T-cell (primary cell): Measurements from ENCODE around the gene VAT1. TPM values are rescaled to one million over a fixed set of nuclear protein-coding genes. Genes with fewer than 3 reads are reported as not detected.
"Not testable (repeated sequence)": the region's sequence is repeated elsewhere in the genome, so short reads cannot be mapped to it uniquely, and the experiment has no call there.

ENCODE experiments used
- ATAC-seq, 4 experiments: fragments of 200-7000 bp in 3 of 4; fragments of 150-1000 bp in 1 of 4; cut with Tn5 transposase; replicated peaks in 1 of 4; 1 replicate in 3 of 4; 2 replicates in 1 of 4; pipeline ENCODE4 v1.10.0; 2021; ENCODE audit warnings: moderate library complexity in 3 of 4, mild to moderate bottlenecking in 2 of 4, moderate number of reproducible peaks in 1 of 4
- CTCF ChIA-PET, 2 donors: fragments of 300-600 bp; sonication (Branson Sonifier 250); formaldehyde crosslinking; loops; one replicate each; lab custom pipeline; 2022; ENCODE audit warnings: antibody characterized with exemption in 2 of 2; lab: Charles Lee
- POLR2A ChIA-PET, 2 donors: fragments of 300-600 bp; sonication (Branson Sonifier 250); formaldehyde crosslinking; loops; one replicate each; lab custom pipeline; 2022; ENCODE audit warnings: antibody characterized with exemption in 2 of 2; lab: Charles Lee
- DNase-seq, 35 experiments: peaks; one replicate each; pipeline versions ENCODE4 v3.0.0 to v3.0.0-alpha.2; 2013 to 2023
- H3K27ac ChIP-seq: one replicate; pipeline ENCODE4 v1.5.1; 2013; ENCODE audit warnings: low read length
- H3K27me3 ChIP-seq, 2 experiments: replicated peaks in 1 of 2; 1 replicate in 1 of 2; 2 replicates in 1 of 2; pipeline versions ENCODE4 v1.6.1 to v1.7.0; 2013; ENCODE audit warnings: low read length in 1 of 2, mixed read lengths in 1 of 2; ENCODE audit not compliant: control insufficient read depth in 2 of 2, insufficient read depth in 2 of 2; ENCODE audit errors: extremely low read depth in 1 of 2
- H3K36me3 ChIP-seq, 2 donors: 1 replicate in 1 of 2; 2 replicates in 1 of 2; pipeline versions ENCODE4 v1.6.1 to v1.7.0; 2013; ENCODE audit warnings: low read length in 1 of 2; ENCODE audit not compliant: control insufficient read depth in 2 of 2, insufficient read depth in 1 of 2; ENCODE audit errors: extremely low read depth in 1 of 2
- H3K4me1 ChIP-seq, 2 experiments: 1 replicate in 1 of 2; 2 replicates in 1 of 2; pipeline versions ENCODE4 v1.6.1 to v1.7.0; 2013; ENCODE audit warnings: low read length in 2 of 2, mixed read lengths in 1 of 2; ENCODE audit not compliant: insufficient read depth in 2 of 2, control insufficient read depth in 1 of 2; ENCODE audit errors: extremely low read depth in 1 of 2
- H3K4me3 ChIP-seq, 2 donors: 1 replicate in 1 of 2; 2 replicates in 1 of 2; pipeline versions ENCODE4 v1.5.1 to v1.7.0; 2013; ENCODE audit warnings: mild to moderate bottlenecking in 2 of 2, low read length in 1 of 2, moderate library complexity in 1 of 2; ENCODE audit not compliant: control insufficient read depth in 1 of 2; ENCODE audit errors: extremely low read depth in 1 of 2
- H3K9me3 ChIP-seq: 2 replicates; pipeline ENCODE4 v1.7.0; 2013
- H3K27ac Mint-ChIP-seq, 2 donors: one replicate each; pipeline ENCODE4 v1.8.0; 2020 to 2021; ENCODE audit warnings: mild to moderate bottlenecking in 2 of 2, mixed read lengths in 2 of 2
- H3K27me3 Mint-ChIP-seq, 2 donors: one replicate each; pipeline ENCODE4 v1.8.0; 2021 to 2022; ENCODE audit warnings: mixed read lengths in 2 of 2
- H3K36me3 Mint-ChIP-seq: one replicate; pipeline ENCODE4 v1.8.0; 2021; ENCODE audit warnings: mixed read lengths
- H3K4me1 Mint-ChIP-seq, 3 donors: one replicate each; pipeline ENCODE4 v1.8.0; 2020 to 2022; ENCODE audit warnings: mixed read lengths in 3 of 3, mild to moderate bottlenecking in 1 of 3
- H3K4me3 Mint-ChIP-seq, 3 donors: one replicate each; pipeline ENCODE4 v1.8.0; 2020 to 2022; ENCODE audit warnings: mild to moderate bottlenecking in 3 of 3, mixed read lengths in 3 of 3, moderate library complexity in 3 of 3
- H3K9me3 Mint-ChIP-seq, 3 donors: one replicate each; pipeline ENCODE4 v1.8.0; 2020 to 2022; ENCODE audit warnings: mixed read lengths in 3 of 3
- WGBS: methylation state at CpG from one replicate; pipeline ENCODE4 v1.1.5; 2013; ENCODE audit warnings: missing lambda C conversion rate; ENCODE audit not compliant: insufficient coverage; 5-methylcytosine and 5-hydroxymethylcytosine counted together
- total RNA-seq, 35 experiments: library from RNA in 6 of 35; stranded (reverse) in 6 of 35; fragments of 120-200 nt in 1 of 35; gene quantifications; one replicate each; pipeline versions ENCODE4 v1.2.1 to v1.2.4 and lab custom pipeline; 2013 to 2026

Gene VAT1
- total RNA-seq, 5 donors from 2014 or later (not counting 1 experiment from before 2014, with no cell fraction given): 26.4 to 62.6 (median 48.5) TPM

GRCh38 chr17:43056051-43056450 lies 33.9 kb upstream of the VAT1 start:
- ChIA-PET CTCF (interaction anchor here in 1 of 2 donors (0.5 kb wide), 1 partner anchor 339 kb away, joined by 3 read pairs; no protein-coding TSS in a partner anchor), POLR2A (interaction anchor here in 1 of 2 donors (0.6 kb wide), 1 partner anchor 42 kb away, joined by 7 read pairs; no protein-coding TSS in a partner anchor)
- H3K36me3 Mint-ChIP-seq: no peaks in the 10 kb centered on the region
- Histone ChIP-seq H3K27ac (no peak overlapping the region), H3K4me3 (no peak overlapping the region), H3K27me3 (no peaks in the 10 kb centered on the region), H3K4me1 (no peaks in the 10 kb centered on the region), H3K9me3 (no peaks in the 10 kb centered on the region), H3K36me3 (no peaks in the 10 kb centered on the region)
- no peak for DNase-seq
- H3K27ac Mint-ChIP-seq: no peak overlapping the region
- H3K9me3 Mint-ChIP-seq: no peaks in the 10 kb centered on the region
- 100% methylated on average over 4 of the region's 7 CpGs for WGBS
- no peak for ATAC-seq
- no peak overlapping the region for H3K4me3 Mint-ChIP-seq
- H3K4me1 Mint-ChIP-seq: no peaks in the 10 kb centered on the region
- no peaks in the 10 kb centered on the region for H3K27me3 Mint-ChIP-seq

- H3K27me3 Mint-ChIP-seq, ATAC-seq, H3K4me3 ChIP-seq, H3K27me3 ChIP-seq, H3K36me3 ChIP-seq, H3K4me1 ChIP-seq, H3K9me3 ChIP-seq, H3K27ac ChIP-seq, H3K27ac Mint-ChIP-seq, DNase-seq, H3K36me3 Mint-ChIP-seq, H3K4me1 Mint-ChIP-seq, H3K4me3 Mint-ChIP-seq, CTCF ChIA-PET, POLR2A ChIA-PET, H3K9me3 Mint-ChIP-seq: not testable (repeated sequence)
- WGBS: 100% methylated on average over 4 of the region's 7 CpGs
Observed at GRCh38 chr17:43053008-43053407, 30.8 kb upstream of the VAT1 start.

- ChIA-PET POLR2A (no interaction called here), CTCF (no interaction called here)
- no peak overlapping the region for H3K27ac Mint-ChIP-seq
- H3K36me3 Mint-ChIP-seq: no peaks in the 10 kb centered on the region
- no peaks in the 10 kb centered on the region for H3K9me3 Mint-ChIP-seq
- WGBS: no CpG with 5 or more reads among the region's 1 CpG
- DNase-seq (no peak), ATAC-seq (no peak)
- H3K36me3 ChIP-seq: no peaks in the 10 kb centered on the region
- H3K27me3 ChIP-seq: no peaks in the 10 kb centered on the region
- no peaks in the 10 kb centered on the region for H3K4me1 ChIP-seq
- no peaks in the 10 kb centered on the region for H3K9me3 ChIP-seq
- no peaks in the 10 kb centered on the region for H3K27me3 Mint-ChIP-seq
- no peak overlapping the region for H3K4me3 Mint-ChIP-seq
- H3K27ac ChIP-seq: no peak overlapping the region
- no peak overlapping the region for H3K4me3 ChIP-seq
- no peaks in the 10 kb centered on the region for H3K4me1 Mint-ChIP-seq
Observed at GRCh38 chr17:43051969-43052368, 29.8 kb upstream of the VAT1 start.

- Mint-ChIP-seq H3K36me3 (no peaks in the 10 kb centered on the region), H3K9me3 (no peaks in the 10 kb centered on the region), H3K4me1 (no peaks in the 10 kb centered on the region), H3K4me3 (no peak overlapping the region), H3K27me3 (no peaks in the 10 kb centered on the region), H3K27ac (no peak overlapping the region)
- no peak overlapping the region for H3K27ac ChIP-seq
- DNase-seq (no peak), ATAC-seq (no peak)
- H3K27me3 ChIP-seq: no peaks in the 10 kb centered on the region
- no peaks in the 10 kb centered on the region for H3K4me1 ChIP-seq
- POLR2A ChIA-PET: no interaction called here
- CTCF ChIA-PET: interaction anchor here in 1 of 2 donors (0.7 kb wide), 2 partner anchors 125 to 1922 kb away, joined by 3 to 6 read pairs; no protein-coding TSS in a partner anchor
- H3K4me3 ChIP-seq: no peak overlapping the region
- WGBS: no CpG with 5 or more reads among the region's 4 CpGs
- no peaks in the 10 kb centered on the region for H3K36me3 ChIP-seq
- no peaks in the 10 kb centered on the region for H3K9me3 ChIP-seq
Observed at GRCh38 chr17:43044024-43044423, 21.8 kb upstream of the VAT1 start.

- H3K27me3 Mint-ChIP-seq: no peaks in the 10 kb centered on the region
- Histone ChIP-seq H3K36me3 (no peaks in the 10 kb centered on the region), H3K4me3 (no peak overlapping the region), H3K27ac (no peak overlapping the region), H3K4me1 (no peaks in the 10 kb centered on the region), H3K9me3 (no peaks in the 10 kb centered on the region), H3K27me3 (no peaks in the 10 kb centered on the region)
- H3K36me3 Mint-ChIP-seq: no peaks in the 10 kb centered on the region
- ChIA-PET CTCF (no interaction called here), POLR2A (no interaction called here)
- no peak for ATAC-seq
- no peaks in the 10 kb centered on the region for H3K4me1 Mint-ChIP-seq
- H3K4me3 Mint-ChIP-seq: no peak overlapping the region
- DNase-seq: no peak
- H3K27ac Mint-ChIP-seq: no peak overlapping the region
- H3K9me3 Mint-ChIP-seq: no peaks in the 10 kb centered on the region
Observed at GRCh38 chr17:43043307-43043706, 21.1 kb upstream of the VAT1 start.

GRCh38 chr17:43042025-43042628 lies 19.9 kb upstream of the VAT1 start:
- H3K4me1 ChIP-seq: no peaks in the 10 kb centered on the region
- ChIA-PET POLR2A (no interaction called here), CTCF (no interaction called here)
- no peak overlapping the region for H3K27ac ChIP-seq
- Mint-ChIP-seq H3K9me3 (no peaks in the 10 kb centered on the region), H3K4me3 (no peak overlapping the region), H3K36me3 (no peaks in the 10 kb centered on the region), H3K4me1 (no peaks in the 10 kb centered on the region), H3K27me3 (no peaks in the 10 kb centered on the region), H3K27ac (no peak overlapping the region)
- no peaks in the 10 kb centered on the region for H3K9me3 ChIP-seq
- 100% methylated on average over 3 of the region's 5 CpGs for WGBS
- DNase-seq (no peak), ATAC-seq (no peak)
- no peak overlapping the region for H3K4me3 ChIP-seq
- H3K36me3 ChIP-seq: no peaks in the 10 kb centered on the region
- no peaks in the 10 kb centered on the region for H3K27me3 ChIP-seq

- H3K36me3 Mint-ChIP-seq: no peaks in the 10 kb centered on the region
- 100% methylated on average over 1 of the region's 2 CpGs for WGBS
- DNase-seq (no peak), ATAC-seq (no peak)
- no peak overlapping the region for H3K4me3 Mint-ChIP-seq
- Histone ChIP-seq H3K36me3 (no peaks in the 10 kb centered on the region), H3K27me3 (no peaks in the 10 kb centered on the region), H3K4me3 (no peak overlapping the region), H3K27ac (no peak overlapping the region), H3K9me3 (no peaks in the 10 kb centered on the region), H3K4me1 (no peaks in the 10 kb centered on the region)
- no peaks in the 10 kb centered on the region for H3K9me3 Mint-ChIP-seq
- H3K27ac Mint-ChIP-seq: no peak overlapping the region
- H3K4me1 Mint-ChIP-seq: no peaks in the 10 kb centered on the region
- CTCF ChIA-PET: no interaction called here
- POLR2A ChIA-PET: no interaction called here
- H3K27me3 Mint-ChIP-seq: no peaks in the 10 kb centered on the region
Observed at GRCh38 chr17:43040655-43041054, 18.5 kb upstream of the VAT1 start.
